Stomach (tissue), 9 donors: ENCODE data around the gene CD209. TPM values are rescaled to one million over a fixed set of nuclear protein-coding genes. Genes with fewer than 3 reads are reported as not detected.
A peak's percentile ranks its signal among the peaks of the same experiment; 100 is the strongest.

ENCODE experiments used
- DNase-seq, 2 donors: peaks; one replicate each; pipeline versions ENCODE4 v3.0.0 to v3.0.0-alpha.2; 2013 to 2019
- H3K27ac ChIP-seq, 5 donors: fragments of 200-600 bp in 4 of 5; sonication (generic) in 4 of 5; one replicate each; pipeline ENCODE4 v1.5.1; 2013 to 2019; ENCODE audit warnings: mild to moderate bottlenecking in 1 of 5, moderate library complexity in 1 of 5
- H3K27me3 ChIP-seq, 3 donors: fragments of 200-600 bp; sonication (generic); one replicate each; pipeline ENCODE4 v1.5.1; 2017 to 2019; ENCODE audit warnings: mixed run types in 1 of 3
- H3K36me3 ChIP-seq, 4 donors: fragments of 200-600 bp; sonication (generic); 1 replicate in 3 of 4; 2 replicates in 1 of 4; pipeline ENCODE4 v1.5.1; 2016 to 2019
- H3K4me1 ChIP-seq, 4 donors: fragments of 200-600 bp; sonication (generic); one replicate each; pipeline ENCODE4 v1.5.1; 2016 to 2019
- H3K4me3 ChIP-seq, 4 donors: fragments of 200-600 bp; sonication (generic) in 3 of 4; one replicate each; pipeline ENCODE4 v1.5.1; 2016 to 2019; ENCODE audit warnings: mild to moderate bottlenecking in 1 of 4
- H3K9me3 ChIP-seq, 4 donors: fragments of 200-600 bp; sonication (generic); one replicate each; pipeline ENCODE4 v1.5.1; 2016 to 2019
- EP300 ChIP-seq: sonication (generic); formaldehyde crosslinking; IDR thresholded peaks from one replicate; pipeline ENCODE4 v1.6.1; 2017; ENCODE audit warnings: antibody characterized with exemption
- POLR2A ChIP-seq, 4 donors: fragments of 450-650 bp; IDR thresholded peaks; one replicate each; pipeline ENCODE4 v1.6.1; 2016; ENCODE audit warnings: antibody characterized with exemption in 4 of 4, control low read depth in 2 of 4, mild to moderate bottlenecking in 1 of 4, moderate library complexity in 1 of 4
- POLR2AphosphoS5 ChIP-seq, 3 donors: sonication (generic); formaldehyde crosslinking; IDR thresholded peaks; one replicate each; pipeline ENCODE4 v1.6.1; 2016; ENCODE audit warnings: antibody characterized with exemption in 3 of 3
- WGBS, 5 donors: extraction: QIAGEN DNeasy Blood & Tissue Kit in 3 of 5; methylation state at CpG; one replicate each; pipeline versions ENCODE4 v1.1.5 to v1.1.7; 2013 to 2018; 5-methylcytosine and 5-hydroxymethylcytosine counted together
- intact Hi-C: fragments of 100-400 bp; cut with DNase I; formaldehyde crosslinking; loops from one replicate; pipeline ENCODE4 v1.15.1; 2023; ENCODE audit warnings: low total_unique reads
- polyA plus RNA-seq, 3 donors: library from polyadenylated mRNA; stranded (reverse); fragments of 200-250 nt; gene quantifications; one replicate each; pipeline ENCODE4 v1.2.3, GENCODE V29; 2013
- total RNA-seq, 5 donors: library from RNA; depleted of rRNA; stranded (reverse); fragments of >200 nt; gene quantifications; one replicate each; pipeline versions ENCODE4 v1.1.0 to v1.2.3, GENCODE V29; 2014 to 2016
- TF ChIP-seq, protein P1 (sequence below), 7 experiments: fragments of 450-650 bp in 4 of 7; fragments of 200-600 bp in 3 of 7; sonication (generic) in 3 of 7; IDR thresholded peaks; one replicate each; pipeline ENCODE4 v1.5.1; 2016 to 2019; ENCODE audit warnings: antibody characterized with exemption in 7 of 7, control low read depth in 2 of 7, mild to moderate bottlenecking in 1 of 7
- donor health status: healthy with polysubstance abuse.
- donor health status: Bipolar disorder and iron deficiency.
- donor health status: healthy.

Gene CD209
- total and polyA plus RNA-seq, 8 donors = 0.38 to 51.9 (median 3.7) TPM

DNA sequence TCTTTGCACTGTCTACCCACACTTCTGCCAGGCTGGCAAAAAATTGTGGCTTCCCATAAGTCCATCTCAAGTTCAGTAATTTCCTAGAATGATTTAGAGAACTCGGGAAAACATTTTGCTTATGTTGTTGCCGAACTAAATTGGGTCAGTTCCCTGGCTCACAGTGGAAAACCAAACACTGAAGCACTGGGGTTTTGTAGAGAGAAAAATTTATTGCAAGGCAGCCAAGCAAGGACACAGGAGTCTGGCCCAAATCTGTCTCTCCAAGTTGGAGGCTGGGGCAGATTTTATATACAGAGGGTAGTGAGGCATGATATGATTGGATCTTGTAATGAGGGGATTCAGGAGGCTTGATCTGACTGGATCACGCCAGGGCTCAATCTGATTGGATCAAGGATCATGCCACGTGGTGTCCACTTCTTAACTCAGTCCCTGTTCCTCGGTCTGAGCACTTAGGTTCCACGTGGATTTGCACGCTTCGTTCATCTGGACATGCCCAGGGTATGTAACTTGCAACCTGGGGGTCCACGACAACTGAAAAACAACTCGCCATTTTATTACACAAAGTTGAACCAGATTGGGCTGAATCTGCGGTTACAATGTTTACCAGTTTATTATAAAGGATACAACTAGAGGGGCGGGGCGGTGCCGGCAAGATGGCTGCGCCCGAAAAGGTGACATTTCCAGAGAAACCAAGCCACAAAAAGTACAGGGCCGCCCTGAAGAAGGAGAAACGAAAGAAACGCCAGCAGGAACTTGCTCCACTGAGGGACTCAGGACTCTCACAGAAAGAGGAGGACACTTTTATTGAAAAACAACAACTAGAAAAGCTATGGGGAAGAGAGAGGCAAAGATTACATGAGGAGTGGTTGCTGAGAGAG lies 7.3 kb downstream of the CD209 start:
- no peaks in the 10 kb centered on the region for H3K36me3 ChIP-seq
- no peak for DNase-seq
- intact Hi-C loops = no loop called here

DNA sequence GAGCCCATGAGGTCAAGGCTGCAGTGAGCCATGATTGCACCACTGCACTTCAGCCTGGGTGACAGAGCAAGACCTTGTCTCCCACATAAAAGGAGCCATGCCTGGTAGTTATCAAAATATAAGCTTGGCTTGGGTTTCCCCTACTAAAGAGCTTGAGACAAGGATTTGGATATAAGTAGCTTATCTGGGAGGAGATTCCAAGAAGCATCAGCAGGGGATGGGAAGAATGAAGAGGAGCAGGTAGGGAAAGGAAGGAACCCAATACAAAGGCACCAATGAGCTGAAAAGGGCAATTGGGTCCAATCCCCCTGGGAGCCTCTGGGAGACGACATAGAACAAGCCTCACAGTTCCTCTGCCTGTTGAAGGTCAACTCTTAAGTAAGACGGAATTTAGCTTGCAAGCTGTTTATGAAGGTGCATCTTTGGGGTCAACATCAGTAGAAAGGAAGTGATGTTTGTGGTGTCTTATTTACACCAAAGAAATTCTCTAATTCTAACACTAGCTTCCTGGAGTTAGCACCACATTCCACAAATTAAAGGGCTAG lies 8.1 kb downstream of the CD209 start:
- DNase-seq = no peak
- H3K4me3 ChIP-seq = no peak overlapping the region
- peaks cover 0 to 25% (median 0%) of the 10 kb centered on the region in 3 donors for H3K27me3 ChIP-seq
- H3K27ac ChIP-seq = peak overlapping the region in 1 of 5 donors; percentile 7
- 26 to 43% (median 37%) methylated on average over 2 of the region's 2 CpGs for WGBS, 5 donors
- intact Hi-C loops = no loop called here
- TF ChIP-seq POLR2AphosphoS5 (IDR thresholded peaks at IDR 0.05) (no peak), POLR2A (IDR thresholded peaks at IDR 0.05) (no peak), EP300 (no peak)
- TF ChIP-seq, protein P1, sequence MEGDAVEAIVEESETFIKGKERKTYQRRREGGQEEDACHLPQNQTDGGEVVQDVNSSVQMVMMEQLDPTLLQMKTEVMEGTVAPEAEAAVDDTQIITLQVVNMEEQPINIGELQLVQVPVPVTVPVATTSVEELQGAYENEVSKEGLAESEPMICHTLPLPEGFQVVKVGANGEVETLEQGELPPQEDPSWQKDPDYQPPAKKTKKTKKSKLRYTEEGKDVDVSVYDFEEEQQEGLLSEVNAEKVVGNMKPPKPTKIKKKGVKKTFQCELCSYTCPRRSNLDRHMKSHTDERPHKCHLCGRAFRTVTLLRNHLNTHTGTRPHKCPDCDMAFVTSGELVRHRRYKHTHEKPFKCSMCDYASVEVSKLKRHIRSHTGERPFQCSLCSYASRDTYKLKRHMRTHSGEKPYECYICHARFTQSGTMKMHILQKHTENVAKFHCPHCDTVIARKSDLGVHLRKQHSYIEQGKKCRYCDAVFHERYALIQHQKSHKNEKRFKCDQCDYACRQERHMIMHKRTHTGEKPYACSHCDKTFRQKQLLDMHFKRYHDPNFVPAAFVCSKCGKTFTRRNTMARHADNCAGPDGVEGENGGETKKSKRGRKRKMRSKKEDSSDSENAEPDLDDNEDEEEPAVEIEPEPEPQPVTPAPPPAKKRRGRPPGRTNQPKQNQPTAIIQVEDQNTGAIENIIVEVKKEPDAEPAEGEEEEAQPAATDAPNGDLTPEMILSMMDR (IDR thresholded peaks at IDR 0.05) = no peak
- H3K9me3 ChIP-seq = no peaks in the 10 kb centered on the region
- H3K36me3 ChIP-seq = no peaks in the 10 kb centered on the region
- no peaks in the 10 kb centered on the region for H3K4me1 ChIP-seq

More for the DNA sequence above, 7.3 kb downstream of the CD209 start:
- Histone ChIP-seq H3K27ac (peak overlapping the region in 1 of 5 donors; percentile 7), H3K27me3 (peaks cover 0 to 25% (median 0%) of the 10 kb centered on the region in 3 donors), H3K9me3 (no peaks in the 10 kb centered on the region), H3K4me3 (no peak overlapping the region), H3K4me1 (no peaks in the 10 kb centered on the region)
- TF ChIP-seq POLR2A (IDR thresholded peaks at IDR 0.05) (no peak), POLR2AphosphoS5 (IDR thresholded peaks at IDR 0.05) (no peak), EP300 (no peak)
- TF ChIP-seq, protein P1 (IDR thresholded peaks at IDR 0.05) = no peak
- WGBS, 5 donors = 73 to 80% (median 77%) methylated on average over 19 of the region's 19 CpGs

DNA sequence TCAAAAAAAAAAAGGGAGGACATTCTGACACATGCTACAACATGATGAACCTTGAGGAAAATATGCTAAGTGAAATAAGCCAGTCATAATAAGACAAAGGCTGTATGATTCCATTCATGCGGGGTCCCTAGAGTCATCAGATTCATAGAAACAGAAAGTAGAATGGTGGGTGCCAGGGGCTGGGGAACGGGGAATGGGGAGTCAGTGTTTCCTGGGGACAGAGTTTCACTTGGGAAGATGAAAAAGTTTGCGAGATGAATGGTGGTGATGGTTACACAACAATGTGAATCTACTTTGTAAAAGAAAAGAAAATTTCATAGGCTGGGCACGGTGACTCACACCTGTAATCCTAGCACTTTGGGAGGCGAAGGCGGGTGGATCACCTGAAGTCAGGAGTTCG lies 9.3 kb downstream of the CD209 start:
- TF ChIP-seq, protein P1 (IDR thresholded peaks at IDR 0.05) = no peak
- TF ChIP-seq POLR2A (IDR thresholded peaks at IDR 0.05) (no peak), POLR2AphosphoS5 (IDR thresholded peaks at IDR 0.05) (no peak), EP300 (no peak)
- Histone ChIP-seq H3K9me3 (no peaks in the 10 kb centered on the region), H3K4me1 (no peaks in the 10 kb centered on the region), H3K36me3 (no peaks in the 10 kb centered on the region), H3K27me3 (peaks cover 0 to 27% (median 0%) of the 10 kb centered on the region in 3 donors), H3K4me3 (no peak overlapping the region), H3K27ac (no peak overlapping the region)
- intact Hi-C loops = no loop called here
- DNase-seq = no peak
- 70 to 82% (median 78%) methylated on average over 7 of the region's 7 CpGs for WGBS, 5 donors

DNA sequence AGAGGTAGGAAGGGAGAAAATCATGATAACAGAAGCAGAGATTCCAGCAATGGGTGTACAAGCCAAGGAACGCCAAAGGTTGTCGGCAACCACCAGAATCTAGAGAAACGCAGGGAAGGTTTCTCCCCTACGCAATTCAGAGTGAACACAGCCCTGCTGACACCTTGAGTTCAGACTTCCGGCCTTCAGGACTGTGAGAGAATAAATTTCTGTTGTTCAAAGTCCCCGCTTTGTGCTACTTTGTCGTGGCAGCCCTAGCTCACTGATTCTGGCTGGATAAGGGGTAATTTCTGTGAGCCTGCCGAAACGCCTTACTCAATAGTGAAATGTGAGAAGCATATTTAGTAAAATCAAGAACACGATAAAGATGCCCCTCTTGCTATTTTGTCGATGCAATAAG lies 10.1 kb downstream of the CD209 start:
- no peaks in the 10 kb centered on the region for H3K4me1 ChIP-seq
- no peak for DNase-seq
- H3K27ac ChIP-seq = no peak overlapping the region
- TF ChIP-seq EP300 (no peak), POLR2A (IDR thresholded peaks at IDR 0.05) (no peak), POLR2AphosphoS5 (IDR thresholded peaks at IDR 0.05) (no peak)
- TF ChIP-seq, protein P1 (IDR thresholded peaks at IDR 0.05) = no peak
- H3K36me3 ChIP-seq = no peaks in the 10 kb centered on the region
- intact Hi-C loops = no loop called here
- H3K9me3 ChIP-seq = no peaks in the 10 kb centered on the region
- peaks cover 0 to 35% (median 2%) of the 10 kb centered on the region in 3 donors for H3K27me3 ChIP-seq
- 79 to 84% (median 83%) methylated on average over 11 of the region's 11 CpGs for WGBS, 5 donors
- no peak overlapping the region for H3K4me3 ChIP-seq
